Measurements from ENCODE around the gene SERPINB1.

- TF ChIP-seq, protein P1, sequence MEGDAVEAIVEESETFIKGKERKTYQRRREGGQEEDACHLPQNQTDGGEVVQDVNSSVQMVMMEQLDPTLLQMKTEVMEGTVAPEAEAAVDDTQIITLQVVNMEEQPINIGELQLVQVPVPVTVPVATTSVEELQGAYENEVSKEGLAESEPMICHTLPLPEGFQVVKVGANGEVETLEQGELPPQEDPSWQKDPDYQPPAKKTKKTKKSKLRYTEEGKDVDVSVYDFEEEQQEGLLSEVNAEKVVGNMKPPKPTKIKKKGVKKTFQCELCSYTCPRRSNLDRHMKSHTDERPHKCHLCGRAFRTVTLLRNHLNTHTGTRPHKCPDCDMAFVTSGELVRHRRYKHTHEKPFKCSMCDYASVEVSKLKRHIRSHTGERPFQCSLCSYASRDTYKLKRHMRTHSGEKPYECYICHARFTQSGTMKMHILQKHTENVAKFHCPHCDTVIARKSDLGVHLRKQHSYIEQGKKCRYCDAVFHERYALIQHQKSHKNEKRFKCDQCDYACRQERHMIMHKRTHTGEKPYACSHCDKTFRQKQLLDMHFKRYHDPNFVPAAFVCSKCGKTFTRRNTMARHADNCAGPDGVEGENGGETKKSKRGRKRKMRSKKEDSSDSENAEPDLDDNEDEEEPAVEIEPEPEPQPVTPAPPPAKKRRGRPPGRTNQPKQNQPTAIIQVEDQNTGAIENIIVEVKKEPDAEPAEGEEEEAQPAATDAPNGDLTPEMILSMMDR (IDR thresholded peaks at IDR 0.05) = no peak
- no peak for TF ChIP-seq POLR2A (IDR thresholded peaks at IDR 0.05)
Observed at GRCh38 chr6:2817903-2818443, 23.7 kb downstream of the SERPINB1 start.

All from uterus (tissue), 2 donors.